ENCODE data around the gene FST. TPM values are rescaled to one million over a fixed set of nuclear protein-coding genes. Genes with fewer than 3 reads are reported as not detected.

FST gene
- polyA plus RNA-seq, 1 of the 3 experiments (the other 2 are of a cell fraction) = 157 TPM

GRCh38 chr5:53448851-53449250 is 31.6 kb upstream of the FST start:
- ChIA-PET CTCF (no interaction called here), POLR2A (no interaction called here)
- Histone ChIP-seq H3K79me2 (ENCODE audit: insufficient read depth) (no peaks in the 10 kb centered on the region), H3K27me3 (ENCODE audit: insufficient read depth) (no peaks in the 10 kb centered on the region), H3F3A (replicated peaks; ENCODE audit: insufficient read depth) (peaks cover 6% of the 10 kb centered on the region), H3K9ac (no peak overlapping the region), H3K4me2 (no peak overlapping the region), H3K9me3 (no peaks in the 10 kb centered on the region), H4K20me1 (ENCODE audit: insufficient read depth) (no peaks in the 10 kb centered on the region), H3K36me3 (replicated peaks in 1 of 2; ENCODE audit: control insufficient read depth in 1 of 2, insufficient read depth in 2 of 2, low read length in 1 of 2) (no peaks in the 10 kb centered on the region), H2AFZ (ENCODE audit: low read depth) (no peak overlapping the region), H3K27ac (ENCODE audit: low read depth in 2 of 2, low read length in 1 of 2) (no peak overlapping the region), H3K4me1 (ENCODE audit: control insufficient read depth in 1 of 2, insufficient read depth in 2 of 2, low read depth in 1 of 2, low read length in 1 of 2) (no peaks in the 10 kb centered on the region), H3K4me3 (ENCODE audit: low read depth in 2 of 2, low read length in 1 of 2) (no peak overlapping the region), H3K9me2 (no peaks in the 10 kb centered on the region)
- 80% methylated on average over 1 of the region's 1 CpG for WGBS (ENCODE audit: low lambda C conversion rate)
- TF ChIP-seq TEAD4 (IDR thresholded peaks at IDR 0.05; ENCODE audit: borderline replicate concordance, insufficient read depth) = no peak
- TF ChIP-seq RFX5 (IDR thresholded peaks at IDR 0.05; ENCODE audit: low read length) = no peak
- no peak for TF ChIP-seq MXI1 (IDR thresholded peaks at IDR 0.05; ENCODE audit: low read depth, low read length)
- no peak for TF ChIP-seq MEF2A (IDR thresholded peaks at IDR 0.05; ENCODE audit: borderline replicate concordance, low read depth)
- TF ChIP-seq JUND (IDR thresholded peaks at IDR 0.05) = no peak
- TF ChIP-seq FOSL2 (IDR thresholded peaks at IDR 0.05; ENCODE audit: borderline replicate concordance, low read depth) = no peak
- no peak for TF ChIP-seq TAF1 (IDR thresholded peaks at IDR 0.05; ENCODE audit: borderline replicate concordance, low read depth, low read length)
- TF ChIP-seq, protein P1, sequence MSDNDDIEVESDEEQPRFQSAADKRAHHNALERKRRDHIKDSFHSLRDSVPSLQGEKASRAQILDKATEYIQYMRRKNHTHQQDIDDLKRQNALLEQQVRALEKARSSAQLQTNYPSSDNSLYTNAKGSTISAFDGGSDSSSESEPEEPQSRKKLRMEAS (IDR thresholded peaks at IDR 0.05; ENCODE audit: low read depth) = no peak
- no peak for TF ChIP-seq NRF1 (IDR thresholded peaks at IDR 0.05; ENCODE audit: low read depth, low read length)
- no peak for DNase-seq

GRCh38 chr5:53453898-53454718 is 26.3 kb upstream of the FST start:
- Histone ChIP-seq H3K9ac (no peak overlapping the region), H3K9me3 (no peaks in the 10 kb centered on the region), H3K4me2 (no peak overlapping the region), H2AFZ (ENCODE audit: low read depth) (no peak overlapping the region), H3F3A (replicated peaks; ENCODE audit: insufficient read depth) (no peaks in the 10 kb centered on the region), H3K4me3 (ENCODE audit: low read depth in 2 of 2, low read length in 1 of 2) (no peak overlapping the region), H3K4me1 (ENCODE audit: control insufficient read depth in 1 of 2, insufficient read depth in 2 of 2, low read depth in 1 of 2, low read length in 1 of 2) (no peaks in the 10 kb centered on the region), H3K9me2 (no peaks in the 10 kb centered on the region), H3K79me2 (ENCODE audit: insufficient read depth) (no peaks in the 10 kb centered on the region), H4K20me1 (ENCODE audit: insufficient read depth) (no peaks in the 10 kb centered on the region), H3K27me3 (ENCODE audit: insufficient read depth) (no peaks in the 10 kb centered on the region), H3K27ac (ENCODE audit: low read depth in 2 of 2, low read length in 1 of 2) (no peak overlapping the region), H3K36me3 (replicated peaks in 1 of 2; ENCODE audit: control insufficient read depth in 1 of 2, insufficient read depth in 2 of 2, low read length in 1 of 2) (no peaks in the 10 kb centered on the region)
- ChIA-PET POLR2A (no interaction called here), CTCF (no interaction called here)
- TF ChIP-seq EZH2phosphoT487 (IDR thresholded peaks at IDR 0.05; ENCODE audit: borderline replicate concordance, low read depth) = no peak
- TF ChIP-seq TAF1 (IDR thresholded peaks at IDR 0.05; ENCODE audit: borderline replicate concordance, low read depth, low read length) = no peak
- TF ChIP-seq RXRA (IDR thresholded peaks at IDR 0.05; ENCODE audit: borderline replicate concordance, low read depth) = no peak
- no peak for TF ChIP-seq JUND (IDR thresholded peaks at IDR 0.05)
- no peak for TF ChIP-seq TEAD4 (IDR thresholded peaks at IDR 0.05; ENCODE audit: borderline replicate concordance, insufficient read depth)
- TF ChIP-seq GATA2 (CRISPR knock-in tag; IDR thresholded peaks at IDR 0.05) = no peak
- TF ChIP-seq CHD2 (IDR thresholded peaks at IDR 0.05; ENCODE audit: low read length, partially characterized antibody) = no peak
- DNase-seq = no peak
- WGBS (ENCODE audit: low lambda C conversion rate) = 50% methylated on average over 1 of the region's 1 CpG
